ENCODE measurements around the gene MYO1G.
"Not testable (repeated sequence)": the region's sequence is repeated elsewhere in the genome, so short reads cannot be mapped to it uniquely, and the experiment has no call there.

Gene MYO1G

DNA sequence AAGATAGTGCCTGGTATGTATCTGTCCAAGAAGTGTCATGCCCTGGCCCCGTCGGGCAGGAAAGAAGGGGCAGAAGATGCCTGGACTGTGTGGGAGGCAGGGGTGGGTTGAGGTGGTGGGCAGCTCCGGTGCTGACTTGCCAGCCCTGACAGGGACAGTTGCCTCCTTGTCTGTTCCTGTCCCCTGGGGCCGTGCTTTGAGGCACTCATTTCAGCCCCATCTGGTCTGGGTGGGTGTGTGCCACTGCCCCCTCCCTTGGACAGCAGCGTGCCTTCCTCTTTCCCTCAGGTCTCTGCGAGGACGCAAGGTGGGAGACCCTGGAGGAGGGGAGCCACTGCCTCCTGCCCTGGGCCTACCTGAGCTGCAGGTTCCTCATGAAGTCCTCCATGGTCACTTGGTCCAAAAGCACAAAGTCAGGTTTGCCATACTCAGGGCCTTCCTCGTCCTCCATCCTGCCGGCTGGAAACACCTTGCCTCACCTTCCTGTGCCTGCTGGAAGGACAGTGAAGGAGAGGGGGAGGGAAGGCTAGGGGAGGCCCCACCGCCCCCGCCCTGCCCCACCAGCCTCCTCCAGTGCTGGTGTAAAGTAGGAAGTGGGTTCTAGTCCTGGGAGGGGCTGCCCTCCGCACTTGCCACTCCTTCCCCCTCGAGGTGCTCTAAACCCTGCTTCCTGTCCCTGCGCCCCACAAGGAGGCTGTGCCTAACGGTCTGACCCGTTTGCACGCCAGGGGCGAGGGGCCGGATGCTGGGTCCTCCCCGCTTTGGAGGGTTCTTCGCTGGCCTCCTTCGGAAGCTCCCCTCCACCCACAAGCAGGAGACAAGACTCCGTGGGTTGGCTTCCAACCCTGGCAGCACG, at the start of gene MYO1G:
Gene MYO1G, minus strand, starts transcription at position 505 of the 856 bp plus-strand sequence. Its CDS starts 54 bp downstream, at position 451.
- peak; percentile 76 to 77 for DNase-seq

DNA sequence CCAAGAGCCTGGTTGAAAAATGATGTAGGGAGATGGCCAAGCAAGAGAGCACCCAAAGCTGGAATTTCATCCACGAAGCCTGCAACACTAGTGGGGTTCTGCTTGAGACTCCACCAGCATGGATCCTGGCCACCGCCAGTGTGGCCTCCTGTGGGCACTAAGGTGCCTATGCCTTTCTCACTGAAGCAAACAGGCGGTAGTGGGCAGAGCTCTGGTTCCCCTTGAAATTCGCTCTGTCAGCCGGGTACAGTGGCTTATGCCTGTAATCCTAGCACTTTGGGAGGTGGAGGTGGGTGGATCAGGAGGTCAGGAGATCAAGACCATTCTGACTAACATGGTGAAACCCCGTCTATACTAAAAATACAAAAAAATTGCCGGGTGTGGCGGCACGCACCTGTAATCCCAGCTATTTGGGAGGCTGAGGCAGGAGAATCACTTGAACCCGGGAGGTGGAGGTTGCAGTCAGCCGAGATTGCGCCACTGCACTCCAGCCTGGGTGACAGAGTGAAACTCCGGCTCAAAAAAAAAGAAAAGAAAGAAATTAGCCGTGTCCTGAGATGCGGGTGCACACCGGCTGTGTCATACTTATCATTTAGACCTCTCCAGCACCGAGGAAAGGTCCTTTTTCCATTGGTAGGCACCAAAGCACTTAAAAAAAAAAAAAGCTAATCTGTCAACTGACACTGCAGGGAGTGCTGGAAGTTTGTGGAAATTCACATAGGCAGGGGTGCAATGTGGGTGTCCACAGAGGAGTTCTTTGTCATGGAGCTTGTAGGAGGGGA, 49.5 kb upstream of the MYO1G start:
- no peak for DNase-seq

DNA sequence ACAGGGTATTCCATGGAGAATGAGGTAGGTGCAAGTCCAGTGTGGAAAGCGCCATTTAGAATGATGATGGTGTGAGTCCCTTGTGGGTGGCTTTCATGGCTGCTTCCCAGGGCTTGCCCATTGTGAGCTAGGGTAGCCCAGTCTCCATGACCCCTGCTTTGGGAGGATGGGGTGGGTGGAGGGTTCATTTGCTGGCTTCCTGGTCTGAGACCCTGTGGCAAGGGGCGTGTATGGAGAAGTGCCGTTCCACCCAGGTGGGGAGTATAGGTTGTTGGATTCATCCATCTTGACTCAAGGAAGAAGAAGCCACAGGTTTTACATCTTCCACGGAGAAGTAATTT, 48.9 kb upstream of the MYO1G start:
- no peak for DNase-seq

DNA sequence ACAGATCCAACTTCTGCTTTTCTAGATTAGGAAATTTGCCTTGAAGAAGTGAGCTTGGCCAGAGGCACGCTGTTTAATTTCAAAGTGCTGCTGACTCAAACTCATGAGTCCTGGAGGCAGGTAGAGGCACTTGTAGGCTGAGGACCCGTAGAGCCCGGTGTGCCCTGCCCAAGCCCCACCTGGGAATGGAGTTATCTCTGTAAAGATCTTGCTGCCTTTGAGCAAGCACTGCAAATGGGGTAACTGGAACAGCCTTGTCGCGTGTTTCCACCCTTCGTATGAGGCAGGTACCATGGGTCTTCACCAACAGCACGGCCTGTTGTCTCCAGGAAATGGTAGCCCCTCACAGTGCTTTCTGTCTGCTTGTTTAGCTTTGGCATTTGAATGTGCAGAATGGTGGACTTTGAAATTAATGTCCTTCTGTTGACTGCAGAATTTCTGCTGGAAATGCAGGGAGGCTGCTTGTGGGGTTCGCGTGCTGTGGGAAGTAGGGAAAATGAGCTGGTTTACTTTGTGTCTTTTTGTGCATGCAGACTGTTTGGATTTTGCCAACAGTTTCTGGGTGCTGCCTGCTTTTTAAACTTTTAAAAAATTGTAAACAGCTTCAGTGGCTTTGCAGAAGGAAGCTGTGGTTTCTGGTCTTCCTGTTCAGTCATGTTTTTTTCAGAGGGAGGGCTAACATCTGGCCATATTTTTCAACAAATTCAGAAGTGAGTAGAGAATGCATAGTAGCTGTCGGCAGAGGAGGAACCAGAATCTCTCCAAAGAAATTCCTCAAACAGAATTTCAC, 48.4 kb upstream of the MYO1G start:
- DNase-seq, result no peak

DNA sequence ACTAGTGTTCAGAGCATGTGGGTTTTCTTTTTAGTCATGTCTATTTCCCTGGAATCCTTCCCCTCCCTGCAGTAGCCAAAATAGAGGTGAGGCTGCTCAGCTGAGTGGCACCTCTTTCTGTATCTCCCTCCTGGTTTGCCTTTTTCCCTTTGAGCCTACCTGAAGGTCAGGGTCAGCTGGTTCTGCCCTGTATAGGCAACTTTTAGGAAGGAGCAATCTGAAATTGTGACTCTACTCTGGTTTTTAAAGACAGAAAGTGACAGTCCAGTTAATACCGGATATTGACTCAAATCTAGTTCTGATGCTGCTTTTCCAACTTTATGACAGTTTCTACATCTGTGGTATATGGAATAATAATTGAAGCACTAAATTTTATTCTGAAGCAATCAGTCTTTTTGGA, 47.2 kb upstream of the MYO1G start:
- DNase-seq, result no peak

DNA sequence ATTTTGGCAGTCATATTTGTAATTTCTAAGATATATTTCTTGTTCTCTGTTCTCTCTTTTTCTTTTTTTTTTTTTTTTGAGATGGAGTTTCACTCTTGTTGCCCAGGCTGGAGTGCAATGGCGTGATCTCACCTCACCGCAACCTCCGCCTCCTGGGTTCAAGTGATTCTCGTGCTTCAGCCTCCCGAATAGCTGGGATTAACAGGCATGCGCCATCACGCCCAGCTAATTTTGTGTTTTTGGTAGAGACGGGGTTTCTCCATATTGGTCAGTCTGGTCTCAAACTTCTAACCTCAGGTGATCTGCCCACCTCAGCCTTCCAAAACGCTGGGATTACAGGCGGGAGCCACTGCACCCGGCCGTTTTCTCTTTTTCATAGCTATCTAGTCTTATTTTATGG, 46.7 kb upstream of the MYO1G start:
- DNase-seq, result not testable (repeated sequence)

DNA sequence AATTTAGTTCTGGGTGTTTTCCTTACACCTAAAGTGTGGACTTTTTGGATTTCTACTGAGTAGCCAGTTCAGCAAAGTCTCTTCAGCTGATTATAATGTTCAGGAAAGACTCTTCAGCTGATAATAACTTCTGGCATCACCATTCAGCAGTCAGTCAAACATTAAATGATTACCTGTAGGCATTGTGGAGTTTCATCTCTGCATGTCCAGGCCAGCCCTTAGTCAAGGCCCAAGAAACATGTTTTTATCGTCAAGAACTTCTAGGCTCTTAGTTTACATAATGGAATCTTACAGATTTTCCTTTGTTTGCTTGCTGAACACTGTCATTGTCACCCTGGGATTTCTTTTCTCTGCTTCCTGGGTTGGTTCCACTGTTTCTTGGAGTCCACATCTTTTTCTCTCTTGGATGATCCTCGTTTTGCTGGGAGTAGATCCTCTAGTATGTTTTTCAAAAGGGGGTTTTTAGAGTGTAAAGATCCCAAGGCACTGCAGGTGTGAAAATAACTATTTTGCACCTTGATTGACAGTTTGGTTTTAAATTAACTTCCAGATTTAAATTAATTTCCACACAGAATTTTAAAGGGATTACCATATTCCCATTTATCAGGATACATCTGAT, 45.4 kb upstream of the MYO1G start:
- no peak for DNase-seq

DNA sequence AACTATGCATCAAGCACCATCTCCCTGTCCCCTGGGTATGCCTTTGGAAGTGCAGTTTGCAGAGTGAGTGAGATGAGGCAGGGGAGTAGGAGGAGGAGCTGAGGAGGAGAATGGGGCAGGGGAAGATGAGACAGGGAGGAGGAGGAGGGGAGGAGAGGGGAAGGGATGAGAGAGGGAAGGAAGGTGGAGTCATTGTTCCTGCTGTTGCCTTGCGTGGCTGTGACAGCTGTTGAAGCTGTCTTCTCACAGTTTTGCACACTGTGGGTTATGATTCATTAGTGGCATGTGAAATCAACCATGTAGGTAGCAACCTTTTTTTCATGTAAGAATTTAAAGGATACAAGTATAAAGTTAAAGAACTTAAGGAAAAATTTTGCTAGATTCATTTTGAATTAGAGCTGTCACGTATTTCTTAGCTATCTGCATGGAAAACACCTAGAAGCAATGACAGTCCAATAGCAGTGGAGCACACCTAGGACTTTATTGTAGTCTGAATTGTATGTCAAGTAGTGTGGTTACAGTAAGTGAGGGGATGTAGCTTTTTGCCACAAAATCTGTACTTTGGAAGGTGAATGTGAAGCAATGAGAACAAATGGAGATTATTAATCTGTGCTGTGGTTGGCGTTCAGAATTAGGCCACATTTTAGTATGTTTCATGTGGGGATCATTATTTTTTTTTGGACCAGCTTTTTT, 42.9 kb upstream of the MYO1G start:
- DNase-seq, result no peak

DNA sequence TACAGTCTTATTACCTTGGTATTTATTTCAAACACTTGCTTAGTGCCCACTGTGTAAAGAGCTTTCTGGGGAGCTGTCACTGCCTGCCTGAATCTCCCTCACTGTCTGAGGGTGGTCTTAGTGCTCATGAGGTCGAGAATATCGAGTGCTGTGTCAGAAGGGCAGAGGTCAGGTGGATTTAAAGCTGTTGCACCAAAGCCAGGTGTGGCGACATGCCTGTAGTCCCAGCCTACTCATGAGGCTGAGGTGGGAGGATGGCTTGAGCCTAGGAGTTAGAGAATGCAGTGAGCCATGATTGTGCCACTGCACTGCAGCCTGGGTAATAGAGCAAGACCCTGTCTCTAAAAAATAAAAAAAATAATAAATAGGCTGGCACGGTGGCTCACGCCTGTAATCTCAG, 42.1 kb upstream of the MYO1G start:
- DNase-seq, result no peak

DNA sequence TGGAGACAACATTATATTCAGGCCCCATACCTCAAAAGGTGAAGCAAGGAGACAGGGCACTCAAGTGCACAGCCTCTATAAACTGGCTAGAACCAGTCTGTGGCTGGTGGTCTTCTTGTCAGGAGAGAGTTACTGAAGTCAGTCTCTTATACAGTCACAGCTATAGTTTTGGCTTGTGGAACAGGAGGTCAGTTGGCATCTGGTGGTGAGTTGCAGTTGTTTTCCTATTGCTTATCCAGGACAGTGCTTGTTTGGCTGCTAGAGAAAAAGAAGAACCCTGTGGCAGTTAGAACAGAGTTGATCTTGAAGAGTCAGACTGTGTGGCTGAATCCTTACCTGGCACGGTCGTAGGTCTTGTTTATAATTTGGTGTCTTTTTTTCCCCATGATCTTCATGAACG, 38.4 kb upstream of the MYO1G start:
- DNase-seq, result no peak

DNA sequence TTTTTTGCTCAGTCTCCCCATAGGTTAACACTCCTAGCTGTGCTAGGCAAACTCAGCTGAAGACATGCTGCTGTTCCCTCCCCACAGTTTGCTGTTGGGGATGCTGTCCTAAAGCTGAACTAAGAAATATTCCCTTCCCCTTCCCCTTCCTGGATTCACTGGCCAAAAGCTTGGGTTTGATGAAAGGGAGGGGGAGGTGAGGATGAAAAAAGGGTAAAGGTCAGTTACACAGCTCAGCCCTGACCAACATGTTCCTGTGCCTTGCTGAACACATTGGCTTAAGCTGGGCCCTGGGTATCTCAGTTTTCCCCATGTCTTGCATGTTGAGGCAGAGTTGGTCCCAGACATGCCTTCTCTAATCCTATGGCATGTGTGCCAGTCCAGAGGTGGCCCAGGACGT, 36.5 kb upstream of the MYO1G start:
- no peak for DNase-seq

DNA sequence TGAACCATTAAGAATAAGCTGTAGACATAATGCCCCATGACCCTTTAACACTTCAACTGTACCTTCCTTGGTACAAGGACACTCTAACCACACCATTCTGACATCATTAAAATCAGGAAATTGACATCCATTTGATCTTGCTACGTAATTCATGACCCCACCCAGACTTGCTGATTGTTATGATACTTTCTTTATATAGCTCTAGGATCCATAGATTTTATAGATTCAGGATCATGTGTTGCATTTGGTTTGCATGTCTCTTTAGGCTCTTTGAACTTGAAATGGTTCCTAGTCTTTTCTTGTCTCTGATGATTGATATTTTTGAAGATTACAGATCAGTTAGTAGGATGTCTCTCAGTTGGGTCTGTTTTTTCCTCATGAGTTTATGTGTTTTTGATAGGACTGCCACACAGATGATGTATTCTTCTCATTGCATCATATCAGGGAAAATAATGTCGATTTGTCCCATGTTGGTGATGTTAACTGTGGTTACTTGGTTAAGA, 34.7 kb upstream of the MYO1G start:
- DNase-seq, result no peak

DNA sequence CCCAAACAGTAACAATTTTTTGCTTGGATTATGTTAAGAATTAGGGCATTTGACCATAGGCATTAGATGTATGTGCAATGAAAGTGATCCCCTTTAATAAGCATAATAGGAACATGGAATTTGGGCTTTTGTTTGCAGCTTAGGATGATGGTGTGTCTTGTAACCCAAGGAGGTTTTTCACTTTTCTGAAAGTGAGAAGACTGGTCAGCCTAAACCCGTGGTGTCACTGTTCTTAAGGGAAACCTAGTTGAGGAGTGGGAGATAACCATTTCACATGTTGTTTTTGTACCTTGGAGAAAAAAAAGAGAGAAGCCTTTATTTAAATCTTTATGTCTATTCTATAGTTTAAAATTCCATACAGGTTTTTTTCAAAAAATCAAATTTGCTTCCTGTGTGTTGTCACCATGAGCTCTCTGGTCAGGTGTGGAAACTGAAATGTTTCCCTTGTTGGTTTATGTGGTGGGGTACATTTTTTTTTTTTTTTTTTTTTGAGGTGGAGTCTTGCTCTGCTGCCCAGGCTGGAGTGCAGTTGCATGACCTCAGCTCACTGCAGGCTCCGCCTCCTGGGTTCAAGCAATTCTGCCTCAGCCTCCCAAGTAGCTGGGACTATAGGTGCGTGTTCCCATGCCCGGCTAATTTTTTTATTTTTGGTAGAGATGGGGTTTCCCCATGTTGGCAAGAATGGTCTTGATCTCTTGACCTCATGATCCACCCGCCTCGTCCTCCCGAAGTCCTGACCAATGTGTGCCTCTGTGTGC, 28.9 kb upstream of the MYO1G start:
- no peak for DNase-seq

DNA sequence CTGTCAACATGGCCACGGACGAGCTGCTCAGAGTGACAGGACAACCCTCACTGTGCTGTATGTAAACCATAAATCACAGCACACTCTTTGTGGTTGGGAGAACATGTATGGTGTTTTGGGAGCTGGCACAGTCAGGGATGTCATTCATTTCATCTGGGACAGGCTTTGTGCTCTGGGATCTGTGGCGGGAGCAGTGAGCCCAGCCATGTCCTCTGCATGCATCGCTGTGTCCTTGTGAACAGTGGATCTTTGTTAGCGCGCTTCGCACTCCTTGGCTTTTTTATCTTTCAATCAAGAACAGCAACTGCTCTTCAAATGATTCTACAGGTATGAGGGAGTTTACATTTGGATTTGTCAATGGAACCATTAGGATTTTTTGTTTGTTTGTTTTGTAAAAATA, 28.3 kb upstream of the MYO1G start:
- no peak for DNase-seq

DNA sequence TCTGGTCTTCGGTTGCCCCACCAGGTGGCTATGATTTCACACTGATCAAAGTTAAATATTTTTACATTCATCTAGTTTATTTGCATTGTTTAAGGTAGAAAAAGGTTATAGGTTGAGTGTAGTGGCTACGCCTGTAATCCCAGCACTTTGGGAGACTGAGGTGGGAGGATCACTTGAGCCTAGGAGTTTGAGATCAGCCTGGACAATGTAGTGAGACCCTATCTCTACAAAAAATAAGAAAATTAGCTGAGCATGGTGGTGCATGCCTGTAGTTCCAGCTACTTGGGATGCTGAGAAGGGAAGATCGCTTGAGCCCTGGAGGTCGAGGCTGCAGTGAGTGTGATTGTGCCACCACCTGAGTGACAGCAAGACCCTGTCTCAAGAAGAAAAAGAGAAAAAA, 25.0 kb upstream of the MYO1G start:
- no peak for DNase-seq

DNA sequence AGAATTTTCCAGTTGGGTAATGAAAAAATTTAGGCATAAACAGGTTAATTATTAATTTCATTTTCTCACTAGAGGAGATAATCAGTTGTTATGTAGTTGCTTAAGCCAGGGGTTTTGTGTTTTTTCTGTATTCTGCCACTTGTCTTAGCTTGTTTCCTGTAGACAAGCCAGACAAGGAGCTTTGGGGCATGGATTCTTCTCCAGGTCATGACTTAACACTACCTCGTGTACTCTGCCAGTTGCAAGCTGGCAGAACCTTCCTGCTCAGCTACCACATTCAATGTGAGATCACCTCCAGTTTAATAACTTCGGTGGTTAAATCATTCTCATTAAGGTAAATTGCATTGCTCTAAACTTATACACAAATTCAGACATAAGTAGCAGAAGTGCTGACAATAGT, 23.0 kb upstream of the MYO1G start:
- DNase-seq, result no peak

DNA sequence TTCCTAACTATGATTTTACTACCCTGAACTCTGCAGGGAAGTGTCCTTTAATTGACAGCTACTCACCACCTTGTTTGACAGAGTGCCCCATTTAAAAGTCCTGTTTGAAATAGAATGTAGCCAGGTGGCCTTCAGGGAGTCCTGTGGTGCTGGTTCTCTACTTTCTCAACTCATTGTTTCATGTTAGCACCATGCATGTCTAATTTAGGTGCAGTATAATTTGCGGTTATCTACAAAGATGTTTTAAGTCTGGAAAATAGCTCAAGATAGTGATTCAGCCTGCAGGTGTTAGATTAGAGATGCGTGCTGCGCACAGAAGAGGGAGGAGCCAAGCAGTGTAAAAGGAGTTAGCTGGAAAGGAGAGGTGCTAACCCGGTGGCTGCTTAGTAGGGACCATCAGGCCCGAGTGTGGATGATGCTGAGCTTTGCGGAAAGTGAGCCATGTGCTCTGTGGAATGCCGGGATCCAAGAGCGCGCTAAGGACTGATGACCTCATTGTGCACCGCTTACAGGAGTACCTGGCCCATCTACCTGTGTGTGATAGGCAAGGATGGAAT, 22.4 kb upstream of the MYO1G start:
- peak; percentile 52 to 80 for DNase-seq

DNA sequence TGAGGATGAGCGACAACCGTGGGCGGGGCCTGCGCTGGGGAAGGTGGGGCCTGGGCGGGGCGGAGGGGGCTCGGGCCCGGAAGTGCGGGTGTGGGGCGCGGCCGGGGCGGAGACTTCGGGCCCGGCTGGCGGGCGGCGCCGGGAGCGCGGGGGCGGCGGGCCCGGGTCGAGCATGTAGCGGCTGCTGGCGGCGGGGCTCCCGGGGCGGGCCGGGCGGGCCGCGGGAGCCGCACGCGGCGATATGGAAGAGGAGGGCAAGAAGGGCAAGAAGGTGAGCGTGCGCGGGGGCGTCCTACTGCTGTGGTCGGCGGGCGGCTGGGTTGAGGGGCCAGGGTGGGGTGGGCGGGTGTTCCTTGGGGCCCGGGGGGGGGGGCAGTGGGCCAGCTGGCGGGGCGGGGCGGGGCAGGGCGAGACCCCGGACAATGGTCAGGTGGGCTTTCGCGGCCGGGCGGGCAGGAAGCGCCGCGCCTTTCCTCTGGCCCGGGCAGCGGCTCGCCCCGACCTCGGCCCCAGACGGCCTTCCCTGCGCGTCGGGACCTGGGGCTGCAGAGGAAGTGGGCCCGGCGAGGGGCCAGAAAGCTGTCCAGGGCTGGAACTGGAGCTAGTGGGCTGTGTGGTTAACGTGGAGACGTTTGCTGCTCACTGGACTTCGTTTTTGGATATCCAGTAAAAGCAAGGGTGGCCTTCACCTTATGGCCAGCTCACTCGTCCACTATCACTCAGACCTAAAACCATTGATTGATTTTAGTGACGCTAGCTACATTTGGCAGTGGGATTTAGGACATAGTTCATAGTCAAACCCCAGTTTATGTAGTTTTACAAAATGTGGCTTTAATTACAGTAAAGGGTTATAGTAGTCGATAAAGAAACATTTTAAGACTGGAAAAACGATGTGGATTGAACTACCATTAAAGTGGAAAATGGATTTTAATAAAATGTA, 21.5 kb upstream of the MYO1G start, which contains the start of gene CCM2:
Gene CCM2, plus strand, starts transcription at position 109 of the 940 bp plus-strand sequence. Its CDS starts 133 bp downstream, at position 242.
- DNase-seq, result no peak

DNA sequence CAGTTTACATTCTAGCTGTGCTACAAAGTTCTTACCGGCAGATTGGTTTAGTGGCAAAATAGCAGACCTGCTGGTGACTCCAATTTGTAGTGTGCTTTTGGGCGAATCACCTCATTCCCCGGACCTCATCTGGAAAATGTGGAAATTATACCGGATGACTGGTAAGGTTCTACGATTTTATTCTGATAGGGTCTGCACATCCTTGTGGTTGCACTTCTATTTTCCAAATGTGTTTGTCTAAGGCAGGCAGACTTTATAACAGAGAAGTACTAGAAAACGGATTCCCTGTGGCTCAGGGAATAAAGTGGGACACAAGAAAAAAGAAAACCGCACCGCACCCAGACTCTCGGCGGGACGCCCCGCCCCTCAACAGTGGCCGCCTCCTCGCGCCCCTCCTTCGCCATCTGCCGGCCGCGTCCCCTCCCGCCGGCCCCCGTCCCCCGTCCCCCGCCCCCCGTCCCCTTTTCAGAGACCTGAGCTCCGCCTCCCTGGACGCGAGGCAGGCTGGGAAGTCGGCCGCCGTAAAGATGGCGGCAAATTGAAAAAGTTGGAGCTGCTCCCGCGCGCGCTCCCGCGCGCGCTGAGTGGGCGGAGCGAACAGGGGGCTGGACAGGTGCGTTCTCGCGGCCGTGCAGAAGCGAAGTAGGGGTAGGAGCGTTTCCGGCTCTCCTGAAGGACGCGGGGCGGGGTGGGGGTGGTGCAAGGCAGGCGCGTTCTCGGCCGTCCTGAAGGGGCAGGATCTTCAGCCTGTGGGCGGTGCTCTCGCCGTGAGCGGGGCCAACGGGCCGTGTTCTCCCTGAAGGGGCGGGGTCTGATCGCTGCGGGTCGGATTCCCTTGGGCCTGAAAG, 20.7 kb upstream of the MYO1G start:
- peak; percentile 98 to 99 for DNase-seq

All from stimulated activated CD4-positive, alpha-beta T cell treated with anti-CD3 and anti-CD28 coated beads, Interleukin-4, amount 100 ng/mL, for 4 hours (primary cell).